Neuronal stem cell (in vitro differentiated cells): ENCODE results near the gene PCNX2.

Experiments used
- DNase-seq: peaks from one replicate; pipeline ENCODE4 v3.0.0-alpha.2; 2013; ENCODE audit warnings: low spot score
- H2AFZ ChIP-seq: one replicate; pipeline ENCODE4 v1.6.1; 2013; ENCODE audit warnings: mild to moderate bottlenecking, low read length, inconsistent platforms
- H2AK5ac ChIP-seq: 2 replicates; pipeline ENCODE4 v1.6.1; 2013; ENCODE audit warnings: low read depth, mild to moderate bottlenecking, inconsistent platforms, low read length, moderate library complexity, mixed read lengths
- H2BK120ac ChIP-seq: 2 replicates; pipeline ENCODE4 v1.6.1; 2013; ENCODE audit warnings: low read depth, mild to moderate bottlenecking, inconsistent platforms, low read length, moderate library complexity, mixed read lengths
- H2BK12ac ChIP-seq: one replicate; pipeline ENCODE4 v1.6.1; 2013; ENCODE audit warnings: low read length, inconsistent platforms
- H2BK15ac ChIP-seq: 2 replicates; pipeline ENCODE4 v1.6.1; 2013; ENCODE audit warnings: mild to moderate bottlenecking, low read length, inconsistent platforms, mixed read lengths
- H2BK5ac ChIP-seq: one replicate; pipeline ENCODE4 v1.6.1; 2013; ENCODE audit warnings: inconsistent platforms, mild to moderate bottlenecking, low read length, moderate library complexity
- H3K14ac ChIP-seq: one replicate; pipeline ENCODE4 v1.6.1; 2013; ENCODE audit warnings: low read length, inconsistent platforms
- H3K18ac ChIP-seq: 2 replicates; pipeline ENCODE4 v1.6.1; 2013; ENCODE audit warnings: low read length, inconsistent platforms
- H3K23ac ChIP-seq: 2 replicates; pipeline ENCODE4 v1.6.1; 2013; ENCODE audit warnings: low read depth, mild to moderate bottlenecking, mixed read lengths, low read length, inconsistent platforms; ENCODE audit not compliant: poor library complexity
- H3K27ac ChIP-seq: replicated peaks from 3 replicates; pipeline ENCODE4 v1.5.1; 2013; ENCODE audit warnings: low read length, inconsistent platforms
- H3K27me3 ChIP-seq, 3 experiments: 2 replicates each; pipeline ENCODE4 v1.6.1; 2013; ENCODE audit warnings: low read length in 3 of 3, mild to moderate bottlenecking in 2 of 3, inconsistent platforms in 1 of 3, low read depth in 1 of 3, mixed read lengths in 1 of 3, moderate library complexity in 1 of 3; ENCODE audit not compliant: control insufficient read depth in 3 of 3, insufficient read depth in 3 of 3
- H3K36me3 ChIP-seq, 2 donors: replicated peaks in 1 of 2; 2 replicates each; pipeline ENCODE4 v1.6.1; 2013; ENCODE audit warnings: low read length in 2 of 2; ENCODE audit not compliant: control insufficient read depth in 2 of 2, insufficient read depth in 2 of 2
- H3K4ac ChIP-seq: 2 replicates; pipeline ENCODE4 v1.6.1; 2013; ENCODE audit warnings: inconsistent platforms, mild to moderate bottlenecking, low read length, moderate library complexity
- H3K4me1 ChIP-seq, 2 donors: 1 replicate in 1 of 2; 2 replicates in 1 of 2; pipeline ENCODE4 v1.6.1; 2013; ENCODE audit warnings: low read length in 2 of 2, low read depth in 1 of 2; ENCODE audit not compliant: control insufficient read depth in 2 of 2, insufficient read depth in 1 of 2
- H3K4me2 ChIP-seq: one replicate; pipeline ENCODE4 v1.6.1; 2013; ENCODE audit warnings: mild to moderate bottlenecking, low read length, inconsistent platforms; ENCODE audit not compliant: insufficient read depth, poor library complexity, severe bottlenecking
- H3K4me3 ChIP-seq, 2 donors: 2 replicates each; pipeline ENCODE4 v1.5.1; 2013; ENCODE audit warnings: low read length in 2 of 2, mild to moderate bottlenecking in 2 of 2, inconsistent platforms in 1 of 2, moderate library complexity in 1 of 2
- H3K79me1 ChIP-seq: one replicate; pipeline ENCODE4 v1.6.1; 2013; ENCODE audit warnings: low read depth, mild to moderate bottlenecking, inconsistent platforms, low read length, moderate library complexity
- H3K9ac ChIP-seq: one replicate; pipeline ENCODE4 v1.6.1; 2013; ENCODE audit warnings: mild to moderate bottlenecking, low read depth, low read length, inconsistent platforms; ENCODE audit not compliant: poor library complexity
- H3K9me3 ChIP-seq, 2 donors: replicated peaks in 1 of 2; 2 replicates each; pipeline versions ENCODE3 to v1.6.1; 2013; ENCODE audit warnings: low read length in 2 of 2, mild to moderate bottlenecking in 2 of 2, inconsistent platforms in 1 of 2, low read depth in 1 of 2, mixed read lengths in 1 of 2, moderate library complexity in 1 of 2; ENCODE audit not compliant: control insufficient read depth in 2 of 2, insufficient read depth in 1 of 2
- H4K8ac ChIP-seq: one replicate; pipeline ENCODE4 v1.6.1; 2013; ENCODE audit warnings: low read depth, mild to moderate bottlenecking, inconsistent platforms, low read length, moderate library complexity
- H4K91ac ChIP-seq: one replicate; pipeline ENCODE4 v1.6.1; 2013; ENCODE audit warnings: low read length, low read depth, mild to moderate bottlenecking, inconsistent platforms; ENCODE audit not compliant: poor library complexity
- WGBS, 2 donors: extraction: QIAGEN DNeasy Blood & Tissue Kit; methylation state at CpG; one replicate each; pipeline ENCODE4 v1.1.7; 2013; ENCODE audit warnings: missing lambda C conversion rate in 2 of 2, mixed read lengths in 1 of 2; ENCODE audit not compliant: insufficient read length in 2 of 2, insufficient replicate concordance in 1 of 2; ENCODE audit errors: extremely low coverage in 2 of 2; 5-methylcytosine and 5-hydroxymethylcytosine counted together

Gene PCNX2

GRCh38 chr1:232964601-232965000 lies 330.9 kb downstream of the PCNX2 start:
- Histone ChIP-seq H3K27me3 (no peaks in the 10 kb centered on the region), H3K4ac (no peak overlapping the region), H3K23ac (no peak overlapping the region), H3K14ac (no peak overlapping the region), H3K9ac (no peak overlapping the region), H2BK15ac (no peak overlapping the region), H3K4me3 (no peak overlapping the region), H3K79me1 (peaks cover 5% of the 10 kb centered on the region), H2BK5ac (no peak overlapping the region), H2AFZ (no peak overlapping the region), H3K36me3 (peaks cover 6 to 76% of the 10 kb centered on the region in 2 donors), H2BK120ac (no peak overlapping the region), H3K27ac (no peak overlapping the region), H4K8ac (no peak overlapping the region), H3K18ac (no peak overlapping the region), H4K91ac (no peak overlapping the region), H3K4me2 (no peak overlapping the region), H3K4me1 (peaks cover 2 to 7% of the 10 kb centered on the region in 2 donors), H2BK12ac (no peak overlapping the region), H3K9me3 (no peaks in the 10 kb centered on the region), H2AK5ac (no peak overlapping the region)
- WGBS, 2 donors: no CpG with 5 or more reads among the region's 4 CpGs
- no peak for DNase-seq

DNA sequence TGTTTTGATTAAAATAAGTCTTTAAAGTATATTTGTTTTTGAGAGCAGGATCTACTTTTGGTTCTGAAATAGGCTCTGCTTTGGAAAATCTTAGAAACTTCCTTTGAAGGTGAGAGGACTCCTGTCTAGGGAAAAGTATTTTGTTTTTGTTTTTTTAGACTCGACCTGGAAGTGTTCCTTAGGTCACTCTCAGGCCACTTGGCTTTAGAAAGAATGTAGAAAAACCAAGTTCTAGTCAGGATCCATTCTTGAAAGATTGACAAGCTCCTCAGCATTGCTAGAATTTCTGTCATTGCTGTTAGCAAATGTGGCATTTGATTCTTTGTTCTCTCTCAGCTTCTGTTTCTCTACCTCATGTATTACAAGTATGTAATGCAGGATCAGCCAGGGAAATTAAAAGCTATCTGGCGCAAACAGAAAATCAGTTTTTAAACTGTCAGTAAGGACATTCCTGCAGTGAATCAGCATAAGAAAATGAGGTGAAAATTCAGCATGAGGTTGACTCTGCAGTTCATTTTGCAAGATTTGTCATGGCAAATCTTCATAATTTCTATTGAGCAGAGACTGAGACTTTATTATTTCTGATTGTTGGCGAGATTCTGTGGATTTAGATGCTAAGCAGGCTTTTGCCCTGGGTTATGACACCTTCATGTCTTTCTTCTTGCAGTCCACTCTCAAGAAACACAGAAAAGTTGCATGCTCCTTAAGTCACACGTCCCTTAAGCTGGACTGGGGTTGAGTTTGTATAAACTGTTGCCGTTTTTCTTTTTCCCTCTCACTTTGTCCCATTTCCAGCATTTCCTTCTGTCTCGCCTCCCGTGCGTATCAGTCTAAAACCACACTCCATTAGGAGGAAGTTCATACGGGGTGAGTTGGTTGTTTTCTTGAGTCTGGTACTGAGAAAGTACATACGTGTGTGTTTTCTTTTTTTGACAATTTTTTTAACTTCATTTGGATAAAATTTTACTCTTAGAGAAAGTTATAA lies 332.5 kb downstream of the PCNX2 start:
- no peak for DNase-seq
- H3K9ac ChIP-seq: no peak overlapping the region
- H3K4ac ChIP-seq: no peak overlapping the region
- no peak overlapping the region for H3K18ac ChIP-seq
- H3K4me1 ChIP-seq: peaks cover 2 to 7% of the 10 kb centered on the region in 2 donors
- no peak overlapping the region for H3K4me3 ChIP-seq
- peaks cover 4% of the 10 kb centered on the region for H3K79me1 ChIP-seq
- no peak overlapping the region for H4K91ac ChIP-seq
- no peak overlapping the region for H2AK5ac ChIP-seq
- no peak overlapping the region for H2AFZ ChIP-seq
- no peak overlapping the region for H2BK12ac ChIP-seq
- H4K8ac ChIP-seq: no peak overlapping the region
- no CpG with 5 or more reads among the region's 10 CpGs for WGBS, 2 donors
- H3K36me3 ChIP-seq: peaks cover 7 to 76% of the 10 kb centered on the region in 2 donors
- H3K27ac ChIP-seq: no peak overlapping the region
- H3K14ac ChIP-seq: no peak overlapping the region
- H3K23ac ChIP-seq: no peak overlapping the region
- H2BK15ac ChIP-seq: no peak overlapping the region
- no peak overlapping the region for H2BK120ac ChIP-seq
- H2BK5ac ChIP-seq: no peak overlapping the region
- no peak overlapping the region for H3K4me2 ChIP-seq
- no peaks in the 10 kb centered on the region for H3K27me3 ChIP-seq
- peaks cover 5 to 8% of the 10 kb centered on the region in 2 donors for H3K9me3 ChIP-seq

DNA sequence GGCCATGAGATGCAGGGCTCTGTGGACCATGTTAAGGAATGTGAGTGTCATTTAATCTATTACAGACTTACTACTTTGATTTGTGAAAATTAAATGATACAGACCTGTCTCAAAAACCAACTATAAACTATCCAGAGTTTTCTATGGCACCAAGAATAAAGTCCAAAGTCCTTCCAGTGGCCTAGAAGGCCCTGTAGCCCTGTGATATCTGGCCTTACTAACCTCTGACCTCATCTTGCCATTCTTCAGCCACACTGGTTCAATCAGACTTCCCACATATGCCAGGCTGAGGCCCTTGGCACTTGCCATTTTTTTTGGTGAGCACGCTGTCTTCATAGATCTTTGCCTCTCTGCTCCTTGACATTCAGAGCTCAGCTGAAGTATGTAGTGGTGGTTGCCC lies 337.5 kb downstream of the PCNX2 start:
- Histone ChIP-seq H2BK15ac (no peak overlapping the region), H3K14ac (no peak overlapping the region), H3K4me1 (peaks cover 0 to 12% of the 10 kb centered on the region in 2 donors), H3K79me1 (peaks cover 10% of the 10 kb centered on the region), H2BK12ac (no peak overlapping the region), H3K4ac (no peak overlapping the region), H3K4me2 (no peak overlapping the region), H3K27me3 (no peaks in the 10 kb centered on the region), H4K91ac (no peak overlapping the region), H3K18ac (no peak overlapping the region), H2BK120ac (no peak overlapping the region), H2AFZ (no peak overlapping the region), H3K9me3 (peaks cover 9 to 20% of the 10 kb centered on the region in 2 donors), H3K4me3 (no peak overlapping the region), H3K27ac (no peak overlapping the region), H4K8ac (no peak overlapping the region), H3K23ac (no peak overlapping the region), H2BK5ac (no peak overlapping the region), H3K9ac (no peak overlapping the region), H3K36me3 (peaks cover 14 to 59% of the 10 kb centered on the region in 2 donors), H2AK5ac (no peak overlapping the region)
- no CpG with 5 or more reads among the region's 1 CpG for WGBS, 2 donors
- no peak for DNase-seq

DNA sequence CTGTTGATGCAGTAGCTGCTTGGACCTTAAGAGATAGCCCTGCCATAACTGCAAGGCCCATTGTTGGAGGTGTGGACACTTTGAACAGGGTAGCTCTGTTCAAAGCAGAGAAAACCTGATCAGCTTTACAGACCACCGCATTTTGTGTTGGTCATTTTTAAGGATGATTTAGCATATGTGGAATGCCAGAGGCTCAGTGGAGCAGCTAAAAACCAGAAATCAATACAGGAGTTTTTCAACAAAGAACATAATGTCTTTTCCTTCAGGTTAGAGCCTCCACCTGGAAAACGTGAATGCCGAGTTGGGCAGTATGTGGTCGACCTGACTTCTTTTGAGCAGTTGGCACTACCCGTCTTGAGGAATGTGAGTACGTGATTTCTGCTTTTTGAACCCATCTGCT lies 339.4 kb downstream of the PCNX2 start:
- Histone ChIP-seq H2BK15ac (no peak overlapping the region), H2BK120ac (no peak overlapping the region), H3K27ac (no peak overlapping the region), H3K9ac (no peak overlapping the region), H3K9me3 (peaks cover 9 to 20% of the 10 kb centered on the region in 2 donors), H4K91ac (no peak overlapping the region), H3K27me3 (no peaks in the 10 kb centered on the region), H3K18ac (no peak overlapping the region), H3K4me2 (no peak overlapping the region), H3K4me1 (peaks cover 5 to 12% of the 10 kb centered on the region in 2 donors), H2BK5ac (no peak overlapping the region), H2BK12ac (no peak overlapping the region), H3K14ac (no peak overlapping the region), H3K4me3 (no peak overlapping the region), H3K79me1 (peaks cover 8% of the 10 kb centered on the region), H3K23ac (no peak overlapping the region), H2AFZ (no peak overlapping the region), H3K36me3 (peaks cover 14 to 56% of the 10 kb centered on the region in 2 donors), H3K4ac (no peak overlapping the region), H4K8ac (no peak overlapping the region), H2AK5ac (no peak overlapping the region)
- no CpG with 5 or more reads among the region's 6 CpGs for WGBS, 2 donors
- no peak for DNase-seq
